DMS 273 (cell line): Measurements from ENCODE around the gene HECTD4.
"Not testable (repeated sequence)": the region's sequence is repeated elsewhere in the genome, so short reads cannot be mapped to it uniquely, and the experiment has no call there.

Source experiments
- DNase-seq: peaks from one replicate; lab custom pipeline; 2025; ENCODE audit not compliant: unreplicated experiment; lab: John Stamatoyannopoulos, UW

HECTD4 gene

GRCh38 chr12:112275836-112276235, 106.4 kb downstream of the HECTD4 start:
- DNase-seq = no peak

- no peak for DNase-seq
Measured at GRCh38 chr12:112275207-112275606, 107.0 kb downstream of the HECTD4 start.

- peak; percentile 4 for DNase-seq
Measured at GRCh38 chr12:112270673-112271072, 111.6 kb downstream of the HECTD4 start.

GRCh38 chr12:112266473-112266872, 115.8 kb downstream of the HECTD4 start:
- DNase-seq = no peak

- DNase-seq = peak; percentile 27
Measured at GRCh38 chr12:112261559-112261958, 120.7 kb downstream of the HECTD4 start.

DNA sequence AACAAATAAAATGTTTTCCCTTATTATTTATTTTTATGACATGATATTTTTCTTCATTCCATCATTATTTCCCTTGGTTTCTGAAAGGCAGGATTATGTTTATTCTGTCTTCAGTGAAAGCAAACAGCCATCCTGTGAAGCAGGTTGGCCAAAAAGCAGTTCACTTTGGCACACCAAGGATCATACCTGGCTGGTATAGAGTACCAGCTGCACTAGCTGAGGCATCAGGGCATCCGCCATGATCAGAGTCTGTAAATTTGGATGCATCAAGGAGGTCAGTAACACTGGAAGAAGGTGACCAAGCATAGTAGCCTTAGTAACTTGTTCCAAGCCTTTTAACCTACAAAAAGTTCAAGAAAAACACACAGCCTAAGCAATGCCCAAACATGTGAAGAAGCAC, 123.3 kb downstream of the HECTD4 start:
- DNase-seq = no peak

DNA sequence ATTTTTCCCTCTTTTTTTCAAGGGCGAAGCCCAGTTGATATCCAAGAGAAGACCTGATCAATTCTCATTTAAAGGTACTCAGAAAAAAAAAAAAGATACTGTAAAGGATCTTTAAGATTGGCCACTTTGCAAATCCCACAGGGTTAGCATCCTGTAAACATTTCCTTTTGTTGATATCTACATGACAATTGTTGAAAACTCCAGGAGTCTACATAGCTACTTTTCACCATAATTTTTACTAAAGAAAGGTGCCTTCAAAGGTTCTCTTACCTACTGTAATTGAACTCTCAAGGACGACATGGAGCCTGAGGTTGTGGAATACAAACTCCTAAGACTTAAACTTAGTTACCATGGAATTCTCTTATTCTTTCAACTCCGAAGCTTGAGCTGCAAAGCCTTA, 125.5 kb downstream of the HECTD4 start:
- DNase-seq = no peak

GRCh38 chr12:112252184-112252583, 130.0 kb downstream of the HECTD4 start:
- no peak for DNase-seq

- DNase-seq = not testable (repeated sequence)
Measured at GRCh38 chr12:112244902-112245301, 137.3 kb downstream of the HECTD4 start.

- no peak for DNase-seq
Measured at GRCh38 chr12:112243255-112244110, 138.7 kb downstream of the HECTD4 start.

GRCh38 chr12:112241176-112241575, 141.1 kb downstream of the HECTD4 start:
- DNase-seq = no peak

- no peak for DNase-seq
Measured at GRCh38 chr12:112239881-112240280, 142.3 kb downstream of the HECTD4 start.

GRCh38 chr12:112239020-112239419, 143.2 kb downstream of the HECTD4 start:
- no peak for DNase-seq

DNA sequence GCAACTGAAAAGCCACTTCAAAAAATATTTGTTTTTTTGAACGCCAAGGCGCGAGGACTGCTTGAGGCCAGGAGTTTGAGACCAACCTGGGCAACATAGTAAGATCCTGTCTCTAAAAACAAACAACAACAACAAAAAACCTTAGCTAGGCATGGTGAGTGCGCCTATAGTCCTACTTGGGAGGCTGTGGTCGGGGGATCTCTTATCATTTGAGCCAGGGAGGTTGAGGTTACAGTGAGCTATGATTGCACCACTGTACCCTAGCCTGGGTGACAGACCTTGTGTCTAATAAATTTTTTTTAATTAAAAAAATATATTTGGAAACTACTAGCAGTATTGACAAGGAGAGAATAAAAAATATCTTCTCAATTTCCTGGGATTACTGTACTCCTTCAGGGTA, 143.8 kb downstream of the HECTD4 start:
- no peak for DNase-seq

GRCh38 chr12:112236786-112237185, 145.4 kb downstream of the HECTD4 start:
- no peak for DNase-seq

DNA sequence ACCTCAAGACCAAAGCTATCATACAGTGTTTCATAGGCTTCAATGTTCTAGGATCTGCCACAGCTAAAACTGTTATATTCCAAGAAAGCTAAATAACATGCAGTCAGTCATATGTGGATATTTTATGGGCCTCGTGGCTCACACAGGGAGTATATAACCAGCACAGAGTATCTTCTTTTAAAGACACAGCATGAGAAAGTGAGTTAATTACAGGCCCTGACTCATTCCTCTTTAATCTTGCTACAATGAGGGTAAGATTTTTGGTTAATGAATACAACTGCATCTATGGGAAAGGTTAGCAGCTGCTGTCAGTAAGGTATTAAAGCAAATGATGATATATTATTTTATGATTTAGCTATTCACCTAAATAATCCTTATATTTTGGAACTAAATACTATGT, 145.8 kb downstream of the HECTD4 start:
- no peak for DNase-seq

DNA sequence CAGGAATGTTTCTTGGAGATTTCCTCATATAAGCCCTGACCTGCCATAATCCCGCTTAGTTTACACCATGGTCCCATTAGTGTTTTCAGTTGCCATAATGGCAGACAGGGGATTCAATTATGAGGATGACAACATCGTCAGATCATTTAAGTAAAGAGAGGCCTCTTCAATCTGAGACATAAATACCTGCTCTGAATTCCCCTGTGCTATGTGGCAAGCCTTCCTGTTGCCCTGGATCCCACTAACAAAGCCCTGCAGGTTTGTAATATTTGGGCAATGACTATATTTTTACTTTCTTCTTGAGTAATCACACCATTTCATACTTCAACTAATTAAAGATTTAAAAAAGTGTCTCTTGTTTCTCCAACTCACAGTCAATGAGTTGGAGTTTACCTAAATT, 147.9 kb downstream of the HECTD4 start:
- DNase-seq = no peak

- no peak for DNase-seq
Measured at GRCh38 chr12:112233242-112233641, 149.0 kb downstream of the HECTD4 start.

DNA sequence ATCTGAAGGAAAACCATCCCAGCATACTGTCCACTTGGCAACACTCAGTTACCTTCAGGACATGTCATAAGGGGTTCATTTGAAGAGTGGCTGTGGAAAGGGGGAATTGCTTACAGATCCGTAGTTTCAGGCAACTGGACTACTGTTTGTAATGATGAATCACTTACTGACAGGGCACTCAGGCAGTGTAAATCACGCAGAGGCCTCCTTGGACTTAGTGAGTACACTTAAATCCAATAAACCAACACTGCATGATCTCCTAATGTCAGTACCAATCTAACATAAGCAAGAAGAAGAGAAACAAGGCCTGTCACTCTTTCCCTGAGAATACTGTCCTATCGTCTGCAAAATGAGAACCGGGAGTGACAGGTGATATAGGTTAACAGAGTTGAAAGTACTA, 152.1 kb downstream of the HECTD4 start:
- DNase-seq = no peak

DNA sequence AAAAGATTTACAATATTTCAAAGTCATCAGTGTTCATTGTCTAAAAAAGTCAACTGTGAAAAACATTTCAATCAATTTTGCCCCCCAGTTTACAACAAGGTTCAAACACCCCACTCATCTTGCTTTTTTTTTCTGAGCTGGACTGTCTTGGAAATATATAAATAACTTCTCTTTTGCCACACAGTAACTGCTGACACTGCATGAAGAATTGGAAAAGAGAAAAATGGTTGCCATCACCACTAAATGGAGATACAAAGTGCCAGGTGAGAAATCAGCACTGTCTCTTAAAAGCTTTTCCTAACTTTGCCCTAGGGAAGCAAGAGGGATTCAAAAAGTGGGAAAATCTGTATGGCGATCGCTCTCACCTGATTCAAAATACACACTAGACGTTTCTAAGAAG, 155.5 kb downstream of the HECTD4 start:
- DNase-seq = no peak

DNA sequence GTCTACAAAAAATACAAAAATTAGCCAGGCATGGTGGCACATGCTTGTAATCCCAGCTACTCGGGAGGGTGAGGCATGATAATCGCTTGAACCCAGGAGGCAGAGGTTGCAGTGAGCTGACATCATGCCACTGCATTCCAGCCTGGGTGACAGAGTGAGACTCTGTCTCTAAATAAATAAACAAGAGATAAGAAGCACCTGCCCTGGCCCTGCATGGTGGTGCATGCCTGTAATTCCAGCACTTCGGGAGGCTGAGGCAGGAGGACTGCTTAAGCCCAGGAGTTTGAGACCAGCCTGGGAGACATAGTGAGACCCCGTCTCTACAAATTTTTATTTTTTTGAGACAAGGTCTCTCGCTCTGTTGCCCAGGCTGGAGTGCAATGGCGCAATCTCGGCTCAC, 161.6 kb downstream of the HECTD4 start:
- DNase-seq = not testable (repeated sequence)

DNA sequence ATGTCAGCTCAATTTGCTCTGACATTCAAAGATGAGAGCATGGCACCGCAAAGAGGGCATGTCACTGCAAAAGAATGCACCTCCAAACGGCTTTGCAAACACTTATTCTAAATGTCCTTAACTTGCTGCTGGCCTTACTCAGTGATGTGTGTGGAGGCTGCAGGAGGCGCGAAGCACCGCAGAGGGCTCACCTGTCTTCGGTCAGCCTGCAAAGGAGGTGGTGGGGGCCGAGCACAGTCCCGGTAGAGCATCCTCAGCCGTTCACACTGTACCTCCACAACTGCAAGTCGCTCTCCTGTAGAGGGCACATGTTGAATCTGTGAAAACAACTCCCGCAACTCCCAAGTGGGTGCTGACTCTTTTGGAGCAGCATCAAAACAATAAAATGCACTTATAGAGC, 163.0 kb downstream of the HECTD4 start:
- no peak for DNase-seq

- no peak for DNase-seq
Measured at GRCh38 chr12:112218150-112218549, 164.1 kb downstream of the HECTD4 start.
